Tibial nerve (tissue), 4 donors: ENCODE results near the gene HADHB. TPM values are rescaled to one million over a fixed set of nuclear protein-coding genes. Genes with fewer than 3 reads are reported as not detected.
A peak's percentile ranks its signal among the peaks of the same experiment; 100 is the strongest.

Experiments
- DNase-seq, 2 donors: peaks; one replicate each; pipeline ENCODE4 v3.0.0-alpha.2; 2019; ENCODE audit warnings: low spot score in 2 of 2
- H3K27ac ChIP-seq, 4 donors: fragments of 200-600 bp; sonication (generic) in 3 of 4; one replicate each; pipeline ENCODE4 v1.5.1; 2017 to 2019; ENCODE audit warnings: mild to moderate bottlenecking in 1 of 4
- H3K27me3 ChIP-seq, 2 donors: fragments of 200-600 bp; sonication (generic) in 1 of 2; one replicate each; pipeline versions ENCODE4 v1.5.1 to v1.6.0; 2017 to 2019
- H3K36me3 ChIP-seq, 3 donors: fragments of 200-600 bp; sonication (generic); one replicate each; pipeline ENCODE4 v1.5.1; 2018 to 2019
- H3K4me1 ChIP-seq, 4 donors: fragments of 200-600 bp; sonication (generic) in 3 of 4; one replicate each; pipeline ENCODE4 v1.5.1; 2017 to 2019
- H3K4me3 ChIP-seq, 4 donors: fragments of 200-600 bp; sonication (generic) in 3 of 4; one replicate each; pipeline ENCODE4 v1.5.1; 2017 to 2019; ENCODE audit warnings: mild to moderate bottlenecking in 1 of 4, moderate library complexity in 1 of 4
- H3K9me3 ChIP-seq, 4 donors: fragments of 200-600 bp; sonication (generic) in 3 of 4; one replicate each; pipeline ENCODE4 v1.5.1; 2017 to 2019
- EP300 ChIP-seq, 2 donors: sonication (generic); formaldehyde crosslinking; IDR thresholded peaks; one replicate each; pipeline ENCODE4 v1.6.1; 2017; ENCODE audit warnings: antibody characterized with exemption in 2 of 2, mild to moderate bottlenecking in 1 of 2
- POLR2A ChIP-seq, 2 donors: fragments of 450-650 bp; IDR thresholded peaks; one replicate each; pipeline ENCODE4 v1.6.1; 2017; ENCODE audit warnings: antibody characterized with exemption in 2 of 2, mild to moderate bottlenecking in 2 of 2, moderate library complexity in 2 of 2
- WGBS, 2 donors: methylation state at CpG; one replicate each; pipeline ENCODE4 v1.1.5; 2018; 5-methylcytosine and 5-hydroxymethylcytosine counted together
- total RNA-seq, 4 donors: library from RNA; depleted of rRNA; stranded (reverse); fragments of >200 nt; gene quantifications; one replicate each; pipeline ENCODE4 v1.1.0, GENCODE V29; 2016
- TF ChIP-seq, protein P1 (sequence below), 5 experiments: fragments of 200-600 bp in 3 of 5; fragments of 450-650 bp in 2 of 5; sonication (generic) in 3 of 5; IDR thresholded peaks; one replicate each; pipeline ENCODE4 v1.5.1; 2016 to 2019; ENCODE audit warnings: antibody characterized with exemption in 5 of 5, mild to moderate bottlenecking in 3 of 5, moderate library complexity in 2 of 5

The HADHB gene
- total RNA-seq, 4 donors from 2014 or later, result 68.1 to 121 (median 110) TPM

DNA sequence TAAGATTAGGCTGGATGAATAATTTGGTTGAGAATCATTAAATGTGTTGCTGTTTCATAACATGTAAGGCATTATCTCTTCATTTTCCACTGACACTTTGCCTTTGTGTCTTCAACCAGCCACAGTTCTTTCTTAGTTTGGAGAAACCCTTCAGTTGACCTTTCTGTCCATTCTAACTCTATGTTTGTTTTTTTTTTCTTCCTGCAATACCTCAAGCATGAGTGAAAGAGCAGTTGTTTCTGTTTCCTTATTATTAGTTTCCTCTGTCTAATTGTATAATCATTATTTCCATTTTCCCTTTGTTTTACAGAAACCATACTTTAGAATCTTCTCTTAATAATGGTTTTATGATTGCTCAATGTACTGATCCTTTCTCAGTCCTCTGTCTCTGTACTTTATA, 25.6 kb downstream of the HADHB start:
- DNase-seq, result no peak
- TF ChIP-seq, protein P1, sequence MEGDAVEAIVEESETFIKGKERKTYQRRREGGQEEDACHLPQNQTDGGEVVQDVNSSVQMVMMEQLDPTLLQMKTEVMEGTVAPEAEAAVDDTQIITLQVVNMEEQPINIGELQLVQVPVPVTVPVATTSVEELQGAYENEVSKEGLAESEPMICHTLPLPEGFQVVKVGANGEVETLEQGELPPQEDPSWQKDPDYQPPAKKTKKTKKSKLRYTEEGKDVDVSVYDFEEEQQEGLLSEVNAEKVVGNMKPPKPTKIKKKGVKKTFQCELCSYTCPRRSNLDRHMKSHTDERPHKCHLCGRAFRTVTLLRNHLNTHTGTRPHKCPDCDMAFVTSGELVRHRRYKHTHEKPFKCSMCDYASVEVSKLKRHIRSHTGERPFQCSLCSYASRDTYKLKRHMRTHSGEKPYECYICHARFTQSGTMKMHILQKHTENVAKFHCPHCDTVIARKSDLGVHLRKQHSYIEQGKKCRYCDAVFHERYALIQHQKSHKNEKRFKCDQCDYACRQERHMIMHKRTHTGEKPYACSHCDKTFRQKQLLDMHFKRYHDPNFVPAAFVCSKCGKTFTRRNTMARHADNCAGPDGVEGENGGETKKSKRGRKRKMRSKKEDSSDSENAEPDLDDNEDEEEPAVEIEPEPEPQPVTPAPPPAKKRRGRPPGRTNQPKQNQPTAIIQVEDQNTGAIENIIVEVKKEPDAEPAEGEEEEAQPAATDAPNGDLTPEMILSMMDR (IDR thresholded peaks at IDR 0.05), result no peak
- TF ChIP-seq EP300 (IDR thresholded peaks at IDR 0.05) (no peak), POLR2A (IDR thresholded peaks at IDR 0.05) (no peak)
- Histone ChIP-seq H3K36me3 (peaks cover 0 to 19% (median 0%) of the 10 kb centered on the region in 3 donors), H3K9me3 (no peaks in the 10 kb centered on the region), H3K27me3 (no peaks in the 10 kb centered on the region), H3K4me1 (peaks cover 0 to 31% (median 29%) of the 10 kb centered on the region in 4 donors), H3K4me3 (no peak overlapping the region), H3K27ac (peak overlapping the region in 1 of 4 donors; percentile 67)

DNA sequence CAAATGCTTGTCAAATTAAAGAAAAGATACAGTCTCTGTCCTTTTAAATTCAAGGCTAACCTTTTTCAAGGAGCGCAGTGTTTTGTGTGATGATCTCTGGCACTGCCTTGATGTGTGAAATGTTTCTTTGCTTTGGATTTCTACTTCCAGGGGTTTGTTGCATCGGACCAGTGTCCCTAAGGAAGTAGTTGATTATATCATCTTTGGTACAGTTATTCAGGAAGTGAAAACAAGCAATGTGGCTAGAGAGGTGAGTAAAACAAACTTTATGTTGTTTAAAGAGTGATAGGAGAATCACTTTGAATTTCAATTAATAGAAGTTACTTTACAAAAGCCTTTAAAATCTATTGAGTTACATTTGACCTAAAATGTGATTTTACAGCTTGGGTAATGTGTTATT, 28.8 kb downstream of the HADHB start:
- no peaks in the 10 kb centered on the region for H3K27me3 ChIP-seq
- H3K27ac ChIP-seq, result peak overlapping the region; percentile 41 to 95 (median 72)
- TF ChIP-seq EP300 (IDR thresholded peaks at IDR 0.05), result no peak
- TF ChIP-seq, protein P1 (IDR thresholded peaks at IDR 0.05), result no peak
- no peak for TF ChIP-seq POLR2A (IDR thresholded peaks at IDR 0.05)
- no peak overlapping the region for H3K4me3 ChIP-seq
- H3K9me3 ChIP-seq, result no peaks in the 10 kb centered on the region
- H3K36me3 ChIP-seq, result peaks cover 0 to 29% (median 8%) of the 10 kb centered on the region in 3 donors
- whole genome bisulfite sequencing, 2 donors, result 63% methylated on average over 2 of the region's 2 CpGs
- H3K4me1 ChIP-seq, result peaks cover 0 to 34% (median 29%) of the 10 kb centered on the region in 4 donors
- no peak for DNase-seq

DNA sequence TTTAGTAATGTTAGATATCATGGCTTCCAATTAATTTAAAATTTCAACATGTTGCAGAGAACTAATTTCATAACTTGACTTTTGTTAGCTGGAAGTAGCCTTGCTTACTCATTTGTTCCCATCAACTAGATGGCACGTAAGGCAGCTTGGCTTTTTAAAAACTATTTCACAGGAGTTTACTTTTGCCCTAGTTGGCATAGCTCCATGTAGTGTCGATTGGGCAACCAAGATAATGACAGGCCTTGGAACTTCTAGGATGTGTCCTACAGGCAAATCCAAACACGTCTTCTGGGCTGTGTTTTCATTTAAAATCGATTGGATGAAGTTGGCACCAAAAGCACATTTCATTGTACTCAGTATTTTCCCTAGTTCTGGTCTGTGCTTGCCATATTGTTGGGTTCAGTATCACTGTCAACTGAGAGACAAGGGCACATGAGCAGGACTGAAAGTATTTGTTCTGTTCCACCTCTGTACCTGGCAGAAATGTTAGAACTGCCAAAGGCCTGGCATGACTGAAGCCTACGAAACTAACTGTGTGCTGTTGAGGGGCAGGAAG, 29.4 kb downstream of the HADHB start:
- no peak overlapping the region for H3K4me3 ChIP-seq
- no peaks in the 10 kb centered on the region for H3K27me3 ChIP-seq
- peak overlapping the region; percentile 73 to 95 (median 77) for H3K27ac ChIP-seq
- peak; percentile 43 to 87 for DNase-seq
- TF ChIP-seq POLR2A (IDR thresholded peaks at IDR 0.05) (no peak), EP300 (IDR thresholded peaks at IDR 0.05) (peak; percentile 93 to 98)
- TF ChIP-seq, protein P1 (IDR thresholded peaks at IDR 0.05), result peak in 1 of 5 experiments; percentile 18
- H3K9me3 ChIP-seq, result no peaks in the 10 kb centered on the region
- H3K36me3 ChIP-seq, result peaks cover 0 to 30% (median 8%) of the 10 kb centered on the region in 3 donors
- WGBS, 2 donors, result 21 to 23% methylated on average over 5 of the region's 5 CpGs
- peaks cover 0 to 34% (median 29%) of the 10 kb centered on the region in 4 donors for H3K4me1 ChIP-seq

DNA sequence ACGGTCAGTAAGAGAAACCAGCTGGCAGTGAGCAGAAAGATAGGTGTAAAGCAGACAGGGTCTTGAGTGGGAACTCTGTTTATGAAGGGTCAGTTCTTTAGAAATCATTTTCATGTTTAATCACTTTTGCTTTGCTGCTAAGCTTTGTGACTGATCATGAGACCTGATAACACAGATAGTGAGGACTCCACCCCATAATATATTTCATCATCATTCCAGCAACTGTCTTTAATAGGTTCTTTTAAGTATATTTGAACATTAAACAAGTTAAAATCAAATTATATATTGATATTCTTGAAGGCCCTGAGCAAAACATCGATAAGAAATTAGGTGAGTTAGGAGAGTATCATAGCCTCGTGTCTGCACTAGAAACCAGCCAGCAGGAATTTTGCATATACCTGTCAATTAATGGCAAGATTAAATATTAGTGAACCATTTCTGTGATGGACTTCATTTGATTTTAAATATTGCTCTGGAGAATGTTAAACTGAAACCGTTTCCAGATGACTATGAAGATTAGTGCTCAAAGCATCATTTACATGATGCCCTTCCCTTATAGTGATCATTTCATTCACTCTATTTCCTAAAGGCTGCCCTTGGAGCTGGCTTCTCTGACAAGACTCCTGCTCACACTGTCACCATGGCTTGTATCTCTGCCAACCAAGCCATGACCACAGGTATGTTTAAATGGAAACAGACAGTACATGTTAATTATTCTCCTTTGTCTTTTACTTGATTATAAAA, 31.9 kb downstream of the HADHB start:
- Histone ChIP-seq H3K27ac (peak overlapping the region in 1 of 4 donors; percentile 95), H3K27me3 (no peaks in the 10 kb centered on the region), H3K9me3 (no peaks in the 10 kb centered on the region), H3K36me3 (peaks cover 0 to 53% (median 15%) of the 10 kb centered on the region in 3 donors), H3K4me1 (peaks cover 0 to 34% (median 29%) of the 10 kb centered on the region in 4 donors), H3K4me3 (no peak overlapping the region)
- DNase-seq, result no peak
- 83 to 89% methylated on average over 4 of the region's 4 CpGs for WGBS, 2 donors
- TF ChIP-seq POLR2A (IDR thresholded peaks at IDR 0.05), result no peak

DNA sequence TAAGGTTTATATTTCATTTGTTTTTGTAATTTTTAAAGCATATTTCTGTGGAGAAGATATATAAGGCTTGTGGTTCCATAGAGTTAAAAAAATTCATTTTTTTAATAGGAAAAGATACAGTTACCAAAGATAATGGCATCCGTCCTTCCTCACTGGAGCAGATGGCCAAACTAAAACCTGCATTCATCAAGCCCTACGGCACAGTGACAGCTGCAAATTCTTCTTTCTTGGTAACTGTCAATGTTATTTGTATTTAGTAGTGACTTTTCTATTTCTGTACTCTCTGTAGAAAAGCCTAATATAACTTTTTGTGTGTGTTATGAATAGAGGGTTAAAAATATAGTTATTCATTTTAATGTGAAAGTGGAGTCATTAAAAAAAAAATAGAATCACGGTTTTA, 35.1 kb downstream of the HADHB start:
- no peak for DNase-seq
- WGBS, 2 donors, result 83 to 86% methylated on average over 3 of the region's 3 CpGs
- H3K27me3 ChIP-seq, result no peaks in the 10 kb centered on the region
- peaks cover 0 to 85% (median 15%) of the 10 kb centered on the region in 3 donors for H3K36me3 ChIP-seq
- TF ChIP-seq EP300 (IDR thresholded peaks at IDR 0.05), result no peak
- no peak for TF ChIP-seq POLR2A (IDR thresholded peaks at IDR 0.05)
- TF ChIP-seq, protein P1 (IDR thresholded peaks at IDR 0.05), result no peak
- H3K4me1 ChIP-seq, result peaks cover 0 to 8% (median 5%) of the 10 kb centered on the region in 4 donors
- H3K27ac ChIP-seq, result no peak overlapping the region
- no peaks in the 10 kb centered on the region for H3K9me3 ChIP-seq
- H3K4me3 ChIP-seq, result no peak overlapping the region
